HG02588 (cell line): Measurements from ENCODE around the gene RAD51B.
"Not testable (repeated sequence)": the region's sequence is repeated elsewhere in the genome, so short reads cannot be mapped to it uniquely, and the experiment has no call there.

Source experiments
- ATAC-seq: cut with Tn5 transposase; IDR thresholded peaks from one replicate; pipeline ENCODE4 v1.9.1; 2021; ENCODE audit warnings: mild to moderate bottlenecking, moderate library complexity; ENCODE audit not compliant: unreplicated experiment

RAD51B gene

DNA sequence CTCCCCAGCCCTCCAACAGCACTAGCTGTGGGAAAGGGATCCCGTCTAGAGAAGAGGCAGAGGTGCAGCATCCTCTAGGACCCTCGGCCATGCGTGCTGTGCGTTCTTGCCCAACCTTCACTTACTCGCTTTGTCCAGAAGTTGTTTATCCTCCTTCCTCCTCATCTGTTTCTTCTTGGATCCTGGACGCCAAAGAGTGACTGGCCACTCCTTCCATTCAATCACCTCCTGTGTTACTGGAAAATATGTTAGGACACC is 832.8 kb downstream of the RAD51B start:
- ATAC-seq, result no peak

- ATAC-seq, result no peak
Measured at GRCh38 chr14:68653108-68653507, 833.5 kb downstream of the RAD51B start.

- no peak for ATAC-seq
Measured at GRCh38 chr14:68653804-68654203, 834.2 kb downstream of the RAD51B start.

GRCh38 chr14:68654471-68654941 is 834.9 kb downstream of the RAD51B start:
- ATAC-seq, result no peak

DNA sequence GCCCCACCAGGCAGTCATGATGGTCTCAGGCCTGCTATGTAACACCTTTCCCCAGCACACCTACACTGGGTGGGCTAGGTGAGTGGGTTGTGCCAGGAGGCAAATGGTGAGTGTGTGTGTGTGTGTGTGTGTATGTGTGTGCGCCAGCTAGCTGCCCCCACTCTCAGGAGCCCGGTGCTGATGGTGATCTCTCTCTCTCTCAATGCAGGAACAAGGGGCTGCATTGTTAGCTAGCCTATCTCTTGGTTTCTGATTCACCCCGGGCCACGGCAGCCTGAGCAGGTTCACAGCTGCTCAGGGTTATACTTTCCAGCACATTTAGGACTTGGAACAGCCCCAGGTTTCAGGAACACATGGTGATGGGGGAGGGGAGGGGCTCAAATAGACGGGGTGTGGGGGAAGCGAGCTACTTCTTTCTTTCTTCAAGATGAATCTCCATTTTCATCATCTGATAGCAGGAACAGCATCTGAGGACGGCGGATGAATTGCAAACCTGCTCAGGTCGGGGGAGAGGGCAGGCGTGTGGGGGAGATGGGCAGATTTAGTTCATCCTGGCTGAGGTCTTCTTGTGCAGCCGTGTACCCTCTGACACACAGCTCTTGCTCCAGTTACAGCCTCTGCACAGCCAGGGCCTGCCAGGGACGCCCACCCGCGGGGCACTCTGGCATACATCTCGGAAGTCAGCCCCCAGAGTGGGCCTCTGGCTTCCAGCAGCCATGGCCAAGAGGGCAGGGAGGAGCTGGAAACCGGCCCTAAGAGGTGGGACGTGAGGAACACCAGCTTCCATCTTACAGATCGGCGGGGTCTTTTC is 835.6 kb downstream of the RAD51B start:
- no peak for ATAC-seq

DNA sequence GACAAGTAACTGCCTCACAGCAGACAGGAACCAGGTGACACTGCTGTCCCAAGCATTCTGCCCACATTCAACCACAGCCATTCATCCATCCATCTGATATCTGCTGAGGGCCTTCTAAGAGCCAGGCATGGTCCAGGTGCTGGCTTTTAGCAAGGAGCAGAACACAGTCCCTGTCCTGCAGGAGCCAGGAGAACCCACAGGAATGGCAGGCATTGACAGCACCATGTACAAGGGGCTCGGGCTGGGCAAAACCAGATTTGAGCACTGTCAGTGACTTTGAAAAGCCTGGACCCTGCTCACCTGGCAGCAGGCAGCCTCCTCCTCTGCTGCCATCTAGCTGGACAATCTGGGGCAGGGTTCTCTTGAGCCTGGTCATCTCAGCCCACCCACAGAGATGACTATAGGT is 836.3 kb downstream of the RAD51B start:
- ATAC-seq, result no peak

DNA sequence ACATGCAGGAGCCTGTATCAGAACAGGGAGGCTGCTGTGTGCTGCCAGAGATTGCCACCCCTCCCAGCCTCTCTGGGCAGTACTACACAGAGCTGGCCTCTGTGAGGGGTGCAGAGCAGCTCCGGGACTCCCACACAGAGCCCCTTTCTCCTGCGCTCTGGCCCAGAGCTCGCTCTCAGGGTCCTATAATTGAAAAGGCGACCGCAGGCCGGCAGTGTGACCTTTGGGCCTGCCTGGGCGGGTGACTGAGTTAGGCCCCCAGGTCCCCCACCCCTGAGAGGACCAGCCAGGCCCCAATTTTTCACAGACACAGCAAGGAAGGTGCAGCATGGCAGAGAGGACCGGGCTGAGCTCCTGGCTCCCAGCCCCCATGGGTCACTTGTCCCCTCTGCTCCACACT is 836.9 kb downstream of the RAD51B start:
- no peak for ATAC-seq

GRCh38 chr14:68657300-68658028 is 837.9 kb downstream of the RAD51B start:
- no peak for ATAC-seq

DNA sequence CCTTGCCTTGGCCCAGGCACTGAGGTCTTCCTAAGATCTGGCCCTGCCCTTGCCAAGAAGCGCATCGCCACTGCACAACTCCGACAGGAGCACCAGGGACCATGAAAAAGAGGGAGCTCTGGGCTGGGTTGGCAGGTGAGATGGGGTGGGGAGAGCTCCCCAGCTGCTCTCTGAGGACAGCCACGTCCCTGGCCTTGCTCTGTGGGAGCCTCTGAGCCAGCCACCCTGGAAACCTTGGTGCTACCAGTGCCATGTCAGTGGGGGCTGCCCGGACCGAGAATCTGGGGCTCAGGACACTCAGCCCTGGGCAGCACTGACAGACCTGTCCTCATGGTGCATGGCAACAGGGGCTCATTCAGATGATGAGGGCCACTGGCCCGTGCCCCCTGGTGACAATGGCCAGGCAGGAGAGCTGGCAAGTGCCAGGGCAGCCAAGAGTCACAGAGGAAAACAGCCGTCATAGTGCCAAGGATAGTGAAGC is 838.5 kb downstream of the RAD51B start:
- no peak for ATAC-seq

GRCh38 chr14:68658943-68659931 is 839.7 kb downstream of the RAD51B start:
- ATAC-seq, result no peak

GRCh38 chr14:68660495-68660894 is 840.9 kb downstream of the RAD51B start:
- no peak for ATAC-seq

DNA sequence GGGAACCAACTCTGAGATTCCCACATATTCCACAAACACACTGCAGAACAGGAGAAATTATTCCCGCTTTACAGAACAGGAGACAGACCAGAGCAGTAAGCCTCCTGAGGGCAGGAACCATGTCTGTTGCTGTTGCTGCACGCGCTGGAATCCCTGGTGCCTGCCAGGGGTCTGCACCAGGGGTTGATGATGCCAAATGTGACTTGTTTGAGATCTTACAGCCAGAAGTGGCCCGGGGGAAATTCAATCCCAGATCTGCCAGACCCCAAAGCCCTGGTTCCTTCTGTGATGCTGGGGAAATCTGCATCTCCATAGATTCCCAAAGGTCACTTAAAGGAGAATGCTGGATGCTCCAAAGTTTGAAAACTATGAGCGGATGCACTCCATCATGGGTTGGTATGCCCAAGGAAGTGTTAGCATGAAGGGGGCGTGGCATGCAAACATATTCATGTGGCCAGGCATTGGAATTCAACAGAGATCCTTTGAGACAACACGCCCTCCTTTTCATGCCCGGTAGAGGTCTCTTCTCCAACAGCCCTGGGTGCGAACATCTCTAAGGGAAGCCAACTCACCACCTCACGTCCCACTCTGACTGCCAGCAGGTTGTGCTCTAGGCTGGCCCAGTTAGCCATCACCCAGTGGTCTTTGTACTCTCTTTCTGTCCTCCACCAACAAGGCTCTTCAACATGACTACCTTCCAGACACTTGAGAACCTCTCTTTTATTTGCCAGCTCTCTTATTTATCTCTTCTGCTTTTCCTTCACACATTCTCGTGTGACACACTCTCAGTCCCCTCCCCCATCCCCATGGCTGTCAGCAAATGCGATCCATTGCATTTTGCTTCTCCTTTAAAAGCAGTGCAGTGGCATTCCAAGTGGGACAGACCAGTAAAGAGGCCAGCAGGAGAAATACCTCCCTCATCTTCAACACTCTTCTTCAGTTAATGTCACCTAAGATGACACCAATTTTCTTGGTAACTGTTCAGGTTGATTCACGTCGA is 841.9 kb downstream of the RAD51B start:
- no peak for ATAC-seq

- ATAC-seq, result no peak
Measured at GRCh38 chr14:68662392-68662791, 842.8 kb downstream of the RAD51B start.

DNA sequence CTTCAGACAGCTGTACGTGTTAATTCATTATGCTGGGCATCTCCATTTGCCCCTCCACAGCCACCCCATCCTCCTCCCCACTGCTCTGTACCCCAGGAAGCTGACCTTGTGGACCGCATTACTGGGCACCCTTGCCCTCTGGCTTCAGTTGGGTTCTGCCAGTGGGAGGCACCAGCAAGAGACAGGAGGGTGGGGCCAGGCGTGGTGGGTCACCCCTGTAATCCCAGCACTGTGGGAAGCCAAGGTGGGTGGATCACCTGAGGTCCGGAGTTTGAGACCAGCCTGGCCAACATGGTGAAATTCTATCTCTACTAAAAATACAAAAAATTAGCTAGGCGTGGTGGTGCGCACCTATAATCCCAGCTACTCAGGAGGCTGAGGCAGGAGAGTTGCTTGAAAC is 843.2 kb downstream of the RAD51B start:
- ATAC-seq, result not testable (repeated sequence)

DNA sequence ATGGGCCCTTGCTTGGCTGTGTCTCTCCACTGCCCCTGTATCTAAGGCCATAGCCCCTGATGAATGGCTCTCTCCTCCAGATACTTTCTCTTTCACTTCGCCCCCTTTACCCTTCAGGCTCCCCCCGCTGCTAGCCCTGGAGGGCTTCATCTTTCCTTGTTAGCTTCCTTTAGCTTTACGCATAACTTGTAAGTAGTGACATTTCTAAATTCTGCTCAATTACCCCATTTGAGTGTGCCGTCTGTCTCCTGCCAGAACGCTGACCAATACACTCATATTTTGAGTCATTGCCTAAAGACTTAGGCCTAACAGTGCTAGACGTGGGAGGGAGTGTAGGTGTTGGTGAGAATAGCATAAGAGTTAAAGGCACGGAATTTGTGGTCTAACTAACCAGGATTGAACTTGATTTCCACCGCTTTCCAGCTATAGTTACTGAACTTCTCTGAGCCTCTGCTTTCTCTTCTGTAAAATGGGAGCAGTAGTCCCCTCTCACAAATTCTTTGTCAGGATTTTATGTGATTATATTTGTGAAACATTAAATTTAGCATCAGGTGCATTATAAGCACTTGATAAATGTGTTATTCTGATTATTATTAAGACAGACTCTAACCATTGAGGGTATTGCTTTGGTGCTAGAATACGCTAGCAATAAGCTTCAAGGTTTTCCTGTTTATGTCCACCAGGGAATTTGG is 844.0 kb downstream of the RAD51B start:
- ATAC-seq, result peak; percentile 58

DNA sequence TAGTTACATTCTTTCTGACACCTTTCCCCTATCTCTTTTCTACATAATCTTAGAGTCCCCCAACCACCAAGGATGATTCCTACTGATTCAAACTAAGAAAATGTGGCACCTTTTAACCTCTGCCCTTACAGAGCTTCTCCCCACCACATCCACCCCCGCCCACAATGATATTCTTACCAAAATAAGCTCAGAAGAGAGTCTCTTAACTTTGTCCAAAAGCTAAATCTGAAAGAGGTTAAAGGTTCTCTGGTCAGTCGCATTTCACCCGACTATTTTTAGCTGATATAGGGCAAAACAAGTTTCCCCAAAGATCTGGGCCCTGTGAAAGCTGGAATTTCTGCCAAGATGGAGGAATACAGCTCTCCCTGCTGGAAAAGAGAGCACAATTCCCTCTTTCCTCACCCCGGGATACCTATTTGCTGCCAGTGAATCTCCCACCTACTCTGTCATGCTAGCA is 844.7 kb downstream of the RAD51B start:
- ATAC-seq, result no peak

- ATAC-seq, result no peak
Measured at GRCh38 chr14:68665131-68665530, 845.6 kb downstream of the RAD51B start.

DNA sequence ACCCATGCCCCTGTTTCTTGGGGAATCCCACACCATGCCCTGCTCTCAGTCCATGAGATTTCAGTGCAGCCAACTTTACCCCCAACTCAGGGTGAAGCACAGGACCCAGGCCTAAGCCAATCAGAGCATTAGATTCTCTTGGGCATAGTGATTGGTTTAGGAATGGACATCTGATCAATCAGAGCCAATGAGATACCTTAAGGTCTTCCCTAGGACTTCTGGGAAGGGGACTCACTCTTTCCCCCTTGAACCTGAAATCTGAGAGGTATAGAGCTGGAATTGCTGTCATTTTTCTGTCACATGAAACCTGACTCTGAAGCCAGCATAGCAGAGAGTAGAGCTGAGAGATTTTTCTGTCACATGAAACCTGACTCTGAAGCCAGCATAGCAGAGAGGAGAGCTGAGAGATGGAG is 846.2 kb downstream of the RAD51B start:
- no peak for ATAC-seq

DNA sequence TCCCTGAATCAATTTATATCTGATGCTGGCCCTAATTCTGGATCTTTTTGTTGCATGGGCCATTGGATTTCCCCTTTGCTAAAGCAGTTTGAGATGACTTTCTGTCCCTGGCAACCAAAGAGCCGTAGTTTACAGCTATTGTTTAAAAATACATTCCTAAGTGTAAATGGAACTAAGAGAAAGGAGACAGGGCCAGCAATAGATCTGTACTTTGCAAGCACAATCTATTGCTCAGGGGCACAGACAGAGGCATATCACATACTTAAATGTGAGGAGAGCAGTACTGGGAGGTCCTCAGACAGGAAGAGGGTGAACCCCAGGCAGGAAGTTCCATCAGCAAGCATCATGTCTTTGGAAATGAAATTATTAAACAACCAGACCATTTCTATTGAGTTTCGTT is 846.7 kb downstream of the RAD51B start:
- ATAC-seq, result no peak
